LHCN-M2 (cell line): ENCODE data around the gene HABP4. TPM values are rescaled to one million over a fixed set of nuclear protein-coding genes. Genes with fewer than 3 reads are reported as not detected.
A peak's percentile ranks its signal among the peaks of the same experiment; 100 is the strongest.

Experiments used
- DNase-seq: peaks from one replicate; pipeline ENCODE4 v3.0.0-alpha.2; 2012; ENCODE audit warnings: low read depth
- total RNA-seq: library from RNA; depleted of rRNA; stranded (reverse); fragments of >200 nt; gene quantifications from 2 replicates; pipeline ENCODE4 v1.2.3, GENCODE V29; 2014

HABP4 gene
- total RNA-seq, 1 experiment from 2014 or later = 14.5 TPM

DNA sequence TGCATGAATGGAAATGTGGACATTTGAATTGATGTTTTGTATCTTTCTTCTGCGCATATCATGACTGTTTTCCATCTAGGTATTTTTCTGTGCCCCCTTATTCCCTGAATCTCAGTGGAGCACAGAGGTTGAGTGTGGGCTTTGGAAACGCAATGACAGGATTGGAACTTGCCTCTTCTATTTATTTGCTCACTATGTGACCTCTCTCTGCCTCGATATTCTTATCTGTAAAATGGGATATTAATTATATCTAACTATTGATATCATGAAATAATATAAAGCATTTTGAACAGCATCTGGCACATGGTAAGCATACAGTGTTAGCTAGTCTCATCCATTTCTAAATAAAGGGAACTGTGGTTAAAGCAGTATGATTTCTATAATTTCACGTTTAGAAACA is 26.0 kb downstream of the HABP4 start:
- DNase-seq = no peak

DNA sequence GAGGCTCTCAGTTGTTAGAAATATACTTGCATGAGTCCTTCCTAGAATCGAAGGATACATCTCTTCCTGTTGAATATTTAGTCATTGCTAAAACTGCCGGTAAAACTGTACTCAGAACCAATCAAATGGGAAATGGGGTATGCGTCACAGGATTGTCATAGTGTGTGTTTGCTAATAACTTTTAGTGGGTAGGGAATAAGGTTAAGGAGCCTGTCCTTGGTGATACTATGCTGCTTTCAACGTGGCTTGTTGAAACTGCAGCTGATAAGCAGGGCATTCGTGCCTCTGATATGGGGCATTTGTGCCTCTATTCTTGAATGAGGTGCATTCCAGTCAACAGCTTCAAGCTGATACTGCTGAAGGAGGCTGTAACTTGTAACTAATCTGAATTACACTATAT is 26.6 kb downstream of the HABP4 start:
- DNase-seq = no peak

DNA sequence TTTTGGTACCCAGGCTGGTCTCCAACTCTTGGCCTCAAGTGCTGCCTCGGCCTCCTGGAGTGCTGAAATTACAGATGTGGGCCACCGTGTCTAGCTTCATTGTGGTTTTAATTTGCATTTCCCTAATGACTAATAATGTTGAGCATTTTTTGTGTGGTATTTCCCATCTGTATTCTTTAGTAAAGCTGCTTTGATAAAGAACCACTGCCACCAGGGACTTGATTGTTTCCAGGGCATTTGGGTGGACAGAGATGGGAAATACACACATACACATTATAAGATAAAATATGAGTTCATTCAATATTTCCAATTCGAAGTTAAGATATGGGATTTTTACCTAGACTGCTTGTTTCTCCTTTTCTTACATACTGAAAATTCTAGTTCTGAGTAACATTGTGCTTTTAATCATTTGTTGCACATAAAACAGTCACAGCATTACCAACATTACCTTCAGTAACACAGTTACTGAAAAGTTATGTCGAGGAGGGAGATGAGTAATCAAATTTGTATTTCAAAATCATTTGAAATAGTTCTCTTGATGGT is 28.9 kb downstream of the HABP4 start:
- no peak for DNase-seq

- no peak for DNase-seq
These were observed 30.8 kb downstream of the HABP4 start for GRCh38 chr9:96480736-96481135.

DNA sequence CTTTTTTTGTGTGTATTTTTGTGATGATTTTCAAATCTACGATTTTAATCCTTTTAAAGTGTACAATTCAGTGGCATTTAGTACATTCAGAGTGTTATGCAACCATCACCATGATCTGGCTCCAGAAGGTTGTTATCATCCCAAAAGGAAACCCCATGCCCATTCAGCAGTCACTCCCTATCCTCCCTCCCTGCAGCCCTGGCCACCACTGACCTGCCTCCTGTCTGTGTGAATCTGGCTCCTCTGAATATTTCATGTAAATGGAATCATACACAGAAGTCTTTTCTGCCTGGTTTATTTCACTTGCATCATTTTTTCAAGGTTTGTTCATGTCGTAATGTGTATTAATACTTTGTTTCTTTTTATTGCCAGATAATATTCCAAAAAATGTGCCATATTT is 32.5 kb downstream of the HABP4 start:
- no peak for DNase-seq

DNA sequence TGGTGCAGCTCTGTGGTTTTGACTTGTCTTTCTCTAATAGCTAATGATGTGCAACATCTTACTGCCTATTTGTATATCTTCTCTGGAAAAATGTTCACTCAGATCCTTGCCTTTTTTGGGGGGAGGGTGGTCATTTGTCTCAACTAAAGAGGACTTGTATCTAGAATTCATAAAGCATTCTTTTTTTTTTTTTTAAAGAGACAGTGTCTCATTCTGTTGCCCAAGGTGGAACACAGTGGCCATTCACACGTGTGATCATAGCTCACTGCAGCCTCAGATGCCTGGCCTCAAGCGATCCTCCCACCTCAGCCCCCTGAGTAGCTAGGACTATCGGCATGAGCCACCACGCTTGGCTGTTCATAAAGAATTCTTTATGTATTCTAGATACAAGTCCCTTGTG is 33.2 kb downstream of the HABP4 start:
- no peak for DNase-seq

DNA sequence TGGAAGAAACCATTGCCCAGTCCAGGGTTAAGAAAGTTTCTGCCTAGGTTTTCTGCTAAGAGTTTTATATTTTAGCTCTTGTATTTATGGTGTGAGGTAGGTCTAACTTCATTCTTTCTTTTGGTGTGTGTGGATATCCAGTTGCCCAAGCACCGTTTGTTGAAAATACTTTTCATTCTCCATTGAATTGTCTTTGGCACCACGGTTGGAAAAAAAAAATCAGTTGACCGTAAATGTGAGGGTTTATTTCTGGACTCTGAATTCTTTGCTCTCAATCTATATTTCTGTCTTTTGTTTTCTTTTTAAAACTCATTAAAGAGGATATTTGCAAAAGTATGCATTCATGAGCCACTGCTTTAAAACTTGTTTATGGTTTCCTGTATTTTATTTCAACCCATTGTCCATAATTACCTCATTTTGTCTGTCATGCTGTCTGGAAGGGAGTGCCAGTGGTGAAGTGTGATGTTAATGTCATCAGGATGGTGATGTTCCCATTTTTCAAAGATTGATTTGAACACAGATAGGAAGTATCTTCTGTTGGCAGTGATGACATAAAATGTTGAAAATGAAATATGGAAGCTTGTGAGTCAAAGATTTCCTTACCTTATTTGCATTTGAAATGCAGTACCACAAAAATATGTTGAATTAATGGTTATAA is 33.9 kb downstream of the HABP4 start:
- no peak for DNase-seq

- no peak for DNase-seq
These were observed 34.6 kb downstream of the HABP4 start for GRCh38 chr9:96484521-96484931.

DNA sequence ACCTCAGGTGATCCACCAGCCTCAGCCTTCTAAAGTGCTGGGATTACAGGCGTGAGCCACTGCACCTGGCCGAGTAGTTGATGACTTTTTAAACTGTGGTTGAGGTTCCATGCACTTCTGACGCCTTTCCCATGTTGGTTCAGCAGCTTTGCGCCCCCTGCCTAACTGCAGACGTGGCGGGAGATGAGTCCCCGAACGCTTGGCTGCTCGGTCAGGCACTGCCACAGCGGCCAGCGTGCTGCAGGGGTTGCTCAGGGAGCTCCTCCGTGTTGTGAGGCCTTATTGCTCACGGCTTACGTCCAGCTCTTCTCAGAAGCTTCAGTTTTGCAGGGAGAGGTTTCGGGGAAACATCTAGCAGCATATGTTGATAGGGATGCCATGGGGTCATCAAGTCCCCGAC is 35.3 kb downstream of the HABP4 start:
- no peak for DNase-seq

DNA sequence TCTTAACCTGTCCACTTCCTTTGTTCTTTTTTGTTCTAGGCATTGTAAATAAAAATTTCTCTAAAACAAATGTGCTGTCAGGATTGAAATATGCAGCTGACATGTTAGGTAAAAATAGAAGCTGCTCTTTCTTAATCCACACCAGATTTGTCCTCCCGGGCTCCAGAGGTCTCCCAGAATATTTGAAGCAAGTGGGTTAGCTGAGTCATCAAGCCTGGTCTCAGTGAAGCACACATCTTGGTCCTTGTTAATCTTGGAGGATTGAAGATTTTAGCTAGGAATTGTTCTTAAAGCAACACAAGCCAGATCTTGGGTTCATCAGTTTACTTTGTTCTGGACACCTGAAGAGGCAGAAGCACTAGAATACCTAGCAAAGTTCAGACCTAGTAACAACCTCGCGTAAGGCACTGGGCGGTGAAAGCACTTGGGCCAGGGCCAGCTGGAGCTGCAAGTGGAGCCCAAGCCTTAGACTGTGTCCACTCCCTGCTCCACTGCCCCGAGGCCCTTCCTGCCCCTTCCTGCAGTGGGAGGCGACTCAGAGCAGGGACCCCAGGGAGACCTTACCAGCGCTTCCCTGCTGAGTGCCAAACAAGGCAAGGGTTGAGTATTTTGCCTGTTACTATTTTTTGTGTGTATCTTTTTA is 36.5 kb downstream of the HABP4 start:
- peak; percentile 82 for DNase-seq

- no peak for DNase-seq
These were observed 37.0 kb downstream of the HABP4 start for GRCh38 chr9:96487029-96487396.

DNA sequence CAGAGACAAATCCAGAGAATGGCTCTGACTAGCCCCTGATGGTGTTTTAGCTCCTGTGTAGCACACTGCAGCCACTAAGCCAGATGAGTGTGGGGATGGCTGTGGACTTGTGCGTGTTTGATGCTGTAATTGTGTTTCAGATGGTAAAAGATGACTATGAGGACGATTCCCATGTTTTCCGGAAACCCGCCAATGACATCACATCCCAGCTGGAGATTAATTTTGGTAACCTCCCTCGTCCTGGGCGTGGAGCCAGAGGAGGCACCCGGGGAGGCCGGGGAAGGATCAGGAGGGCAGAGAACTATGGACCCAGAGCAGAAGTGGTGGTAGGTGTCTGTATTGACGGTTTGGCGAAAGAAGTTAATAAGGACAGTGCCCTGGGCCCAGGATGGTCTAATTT is 38.0 kb downstream of the HABP4 start:
- DNase-seq = no peak

- no peak for DNase-seq
These were observed 39.6 kb downstream of the HABP4 start for GRCh38 chr9:96489482-96489979.

DNA sequence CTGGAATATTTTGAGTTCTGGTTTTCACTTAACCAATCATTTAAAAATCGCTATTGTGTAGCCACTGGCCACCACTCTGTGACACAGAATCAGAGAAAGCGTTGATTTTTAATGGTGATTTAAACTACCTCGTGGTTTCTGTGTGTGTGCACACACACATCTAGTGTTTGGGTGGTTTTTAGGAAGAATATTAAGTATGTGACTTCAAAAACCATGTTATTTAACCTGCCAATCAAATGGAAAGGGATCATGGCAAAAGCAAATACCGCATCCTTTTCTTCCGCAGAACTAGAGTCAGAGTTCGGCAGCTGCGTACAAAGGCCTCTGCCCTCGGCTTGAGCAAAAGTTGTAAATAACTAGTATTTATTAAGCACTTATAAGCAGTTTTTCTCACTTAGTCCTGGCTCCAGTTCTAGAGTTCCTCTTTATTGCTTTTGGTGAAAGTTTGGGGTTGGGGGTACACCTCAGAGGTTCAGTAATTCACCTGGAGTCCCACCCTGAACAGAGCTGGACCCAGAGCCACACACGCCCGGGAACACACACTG is 40.6 kb downstream of the HABP4 start:
- no peak for DNase-seq

DNA sequence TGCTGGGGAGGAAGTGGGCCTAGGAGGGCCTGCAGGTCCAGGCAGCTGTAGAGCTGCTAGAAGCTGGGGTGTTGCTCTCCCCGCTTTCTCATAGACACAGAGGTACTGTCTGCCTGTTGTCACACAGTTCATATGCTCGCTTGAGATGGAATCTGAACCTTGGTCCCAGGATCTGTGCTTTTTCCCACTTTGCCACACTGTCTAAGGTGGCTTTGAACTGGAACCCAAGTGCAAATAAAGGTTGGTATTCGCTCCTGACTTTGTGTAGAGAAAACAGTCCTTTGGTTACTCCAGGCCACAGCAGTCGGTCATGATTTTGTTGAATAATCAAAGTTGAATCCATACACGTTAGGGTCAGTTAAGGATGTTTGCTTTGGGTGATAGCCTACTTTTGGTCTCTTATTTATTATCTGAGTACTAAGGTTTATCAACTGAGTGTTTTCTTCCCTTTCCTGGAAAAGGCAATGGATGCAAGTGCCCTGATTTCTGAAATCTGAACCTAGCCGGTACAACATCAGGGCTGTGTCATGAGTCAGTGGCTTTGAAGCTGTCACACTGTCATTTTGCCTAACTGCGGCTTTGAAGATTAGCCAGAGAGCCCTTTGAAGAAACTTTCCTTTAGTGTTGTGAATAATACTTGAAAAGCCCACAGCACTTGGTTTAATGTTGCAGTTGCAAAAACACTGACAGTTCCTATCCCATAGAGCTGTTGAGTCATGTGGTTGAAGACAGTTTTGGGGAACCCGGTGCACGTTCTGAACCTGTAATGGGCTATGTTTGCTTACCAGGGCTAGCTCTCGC is 41.3 kb downstream of the HABP4 start:
- peak; percentile 46 for DNase-seq

GRCh38 chr9:96491880-96492525 is 42.0 kb downstream of the HABP4 start:
- no peak for DNase-seq

GRCh38 chr9:96492993-96493531 is 43.1 kb downstream of the HABP4 start:
- DNase-seq = no peak

DNA sequence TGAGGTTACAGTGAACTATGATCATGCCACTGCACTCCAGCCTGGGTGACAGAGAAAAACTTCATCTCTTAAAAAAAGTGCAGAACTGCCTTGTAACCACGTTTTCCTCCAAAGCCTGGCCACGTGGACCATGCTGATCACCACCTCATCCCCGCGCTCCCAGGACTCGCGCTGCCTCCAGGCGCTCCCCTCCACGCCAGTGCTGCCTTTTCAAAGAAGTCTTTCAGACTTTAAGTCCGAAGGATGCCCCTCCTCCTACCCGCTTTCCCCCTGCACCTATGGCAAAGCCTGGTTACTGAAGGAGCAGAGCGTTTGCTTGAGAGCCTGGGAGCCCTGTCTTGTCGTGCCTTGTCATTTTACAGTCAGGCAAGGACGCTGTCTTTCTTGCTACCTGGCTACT is 43.8 kb downstream of the HABP4 start:
- no peak for DNase-seq

GRCh38 chr9:96494215-96494800 is 44.3 kb downstream of the HABP4 start:
- DNase-seq = no peak

- DNase-seq = peak; percentile 73
These were observed 45.4 kb downstream of the HABP4 start for GRCh38 chr9:96495341-96495740.
